ENCODE data around the gene SPATA33. TPM values are rescaled to one million over a fixed set of nuclear protein-coding genes. Genes with fewer than 3 reads are reported as not detected.
"Not testable (repeated sequence)": the region's sequence is repeated elsewhere in the genome, so short reads cannot be mapped to it uniquely, and the experiment has no call there.

Gene SPATA33
- total RNA-seq, 2 experiments from 2014 or later: 4.4 to 7.1 TPM

DNA sequence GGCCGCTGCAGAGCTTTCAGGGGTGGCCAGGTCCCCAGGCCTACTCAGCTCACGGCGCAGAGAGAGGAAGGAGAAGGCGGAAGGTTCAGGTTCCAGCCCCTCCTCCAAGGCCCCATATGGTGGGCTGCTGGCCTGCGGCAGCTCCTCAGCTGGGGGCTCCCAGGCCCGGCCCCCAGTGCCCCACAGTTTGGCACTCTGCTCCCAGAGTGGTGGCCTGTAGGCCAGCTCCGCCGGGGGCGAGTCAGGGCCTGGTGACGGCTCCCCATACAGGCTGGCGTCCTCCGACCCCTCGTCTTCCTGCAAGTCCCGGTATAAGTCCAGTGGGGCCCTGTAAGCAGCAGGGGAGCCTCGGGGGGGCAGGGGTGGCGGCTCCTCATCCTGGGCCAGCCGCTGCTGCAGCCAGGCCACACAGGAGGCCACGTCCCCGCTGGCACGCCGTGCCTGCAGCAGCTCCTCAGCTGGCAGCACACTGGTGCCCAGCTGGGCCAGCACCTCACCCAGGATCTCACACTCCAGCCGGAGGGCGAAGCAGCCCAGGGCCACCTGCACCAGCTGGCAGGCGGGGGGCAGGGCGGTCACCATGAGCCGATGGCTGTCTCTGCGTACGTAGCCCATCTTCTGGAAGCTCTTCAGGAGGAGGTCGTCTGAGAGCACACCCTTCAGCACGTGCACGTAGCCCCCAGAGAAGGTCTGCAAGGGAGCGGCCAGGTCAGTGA, 40.1 kb downstream of the SPATA33 start:
- CTCF ChIA-PET: no interaction called here
- H3K27me3 Mint-ChIP-seq: no peaks in the 10 kb centered on the region
- Histone ChIP-seq H3K27me3 (ENCODE audit: control insufficient read depth in 1 of 2, insufficient read depth in 2 of 2, low read length in 2 of 2) (no peaks in the 10 kb centered on the region), H3K9me3 (ENCODE audit: control insufficient read depth in 1 of 2, insufficient read depth in 1 of 2, low read length in 2 of 2) (no peaks in the 10 kb centered on the region), H3K27ac (ENCODE audit: low read depth in 1 of 2, low read length in 2 of 2) (no peak overlapping the region), H3K4me1 (ENCODE audit: insufficient read depth, low read length) (peaks cover 44% of the 10 kb centered on the region), H3K4me3 (ENCODE audit: low read length) (no peak overlapping the region), H3K36me3 (ENCODE audit: insufficient read depth, low read length) (peaks cover 20% of the 10 kb centered on the region)
- intact Hi-C loops (cut with DNase I, micrococcal nuclease): no loop called here
- H3K4me1 Mint-ChIP-seq (ENCODE audit: low read depth): peaks cover 19% of the 10 kb centered on the region
- DNase-seq: peak in 1 of 14 experiments; percentile 47
- ATAC-seq (ENCODE audit: poor library complexity): no peak
- H3K27ac Mint-ChIP-seq: no peak overlapping the region
- H3K36me3 Mint-ChIP-seq (ENCODE audit: low read depth): peaks cover 38% of the 10 kb centered on the region
- TF ChIP-seq, protein P1, sequence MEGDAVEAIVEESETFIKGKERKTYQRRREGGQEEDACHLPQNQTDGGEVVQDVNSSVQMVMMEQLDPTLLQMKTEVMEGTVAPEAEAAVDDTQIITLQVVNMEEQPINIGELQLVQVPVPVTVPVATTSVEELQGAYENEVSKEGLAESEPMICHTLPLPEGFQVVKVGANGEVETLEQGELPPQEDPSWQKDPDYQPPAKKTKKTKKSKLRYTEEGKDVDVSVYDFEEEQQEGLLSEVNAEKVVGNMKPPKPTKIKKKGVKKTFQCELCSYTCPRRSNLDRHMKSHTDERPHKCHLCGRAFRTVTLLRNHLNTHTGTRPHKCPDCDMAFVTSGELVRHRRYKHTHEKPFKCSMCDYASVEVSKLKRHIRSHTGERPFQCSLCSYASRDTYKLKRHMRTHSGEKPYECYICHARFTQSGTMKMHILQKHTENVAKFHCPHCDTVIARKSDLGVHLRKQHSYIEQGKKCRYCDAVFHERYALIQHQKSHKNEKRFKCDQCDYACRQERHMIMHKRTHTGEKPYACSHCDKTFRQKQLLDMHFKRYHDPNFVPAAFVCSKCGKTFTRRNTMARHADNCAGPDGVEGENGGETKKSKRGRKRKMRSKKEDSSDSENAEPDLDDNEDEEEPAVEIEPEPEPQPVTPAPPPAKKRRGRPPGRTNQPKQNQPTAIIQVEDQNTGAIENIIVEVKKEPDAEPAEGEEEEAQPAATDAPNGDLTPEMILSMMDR (IDR thresholded peaks at IDR 0.05): no peak
- peak overlapping the region; percentile 11 for H3K4me3 Mint-ChIP-seq
- H3K9me3 Mint-ChIP-seq: no peaks in the 10 kb centered on the region
- POLR2A ChIA-PET: interaction anchor here (0.5 to 4.4 kb wide), 4 partner anchors 11 to 181 kb away, joined by 3 to 35 read pairs (median 4); partner anchors contain the start of genes CDK10 and TCF25

- POLR2A ChIA-PET: interaction anchor here (0.9 to 4.4 kb wide), 5 partner anchors 12 to 211 kb away, joined by 3 to 35 read pairs (median 5); partner anchors contain the start of genes CDK10 and TCF25
- H3K4me1 Mint-ChIP-seq (ENCODE audit: low read depth): peaks cover 16% of the 10 kb centered on the region
- H3K9me3 ChIP-seq (ENCODE audit: control insufficient read depth in 1 of 2, insufficient read depth in 1 of 2, low read length in 2 of 2); H3K27me3 ChIP-seq (ENCODE audit: control insufficient read depth in 1 of 2, insufficient read depth in 2 of 2, low read length in 2 of 2); intact Hi-C loops (cut with DNase I, micrococcal nuclease); ATAC-seq (ENCODE audit: poor library complexity); H3K4me3 ChIP-seq (ENCODE audit: low read length); H3K27ac ChIP-seq (ENCODE audit: low read depth in 1 of 2, low read length in 2 of 2); H3K27me3 Mint-ChIP-seq; H3K9me3 Mint-ChIP-seq; DNase-seq: not testable (repeated sequence)
- CTCF ChIA-PET: interaction anchor here (1.4 to 3.5 kb wide), 5 partner anchors 12 to 212 kb away, joined by 3 to 37 read pairs (median 11); partner anchors contain the start of gene CDK10
- peaks cover 44% of the 10 kb centered on the region for H3K4me1 ChIP-seq (ENCODE audit: insufficient read depth, low read length)
- peak overlapping the region; percentile 55 for H3K27ac Mint-ChIP-seq
- H3K4me3 Mint-ChIP-seq: peak overlapping the region; percentile 13
- H3K36me3 ChIP-seq (ENCODE audit: insufficient read depth, low read length): peaks cover 13% of the 10 kb centered on the region
- H3K36me3 Mint-ChIP-seq (ENCODE audit: low read depth): peaks cover 30% of the 10 kb centered on the region
These were observed 41.1 kb downstream of the SPATA33 start for GRCh38 chr16:89698717-89699116.

GRCh38 chr16:89699629-89700099, 42.0 kb downstream of the SPATA33 start:
- peaks cover 25% of the 10 kb centered on the region for H3K36me3 Mint-ChIP-seq (ENCODE audit: low read depth)
- intact Hi-C loops (cut with DNase I, micrococcal nuclease): loop anchor here (1.0 to 5.0 kb wide), 5 partner anchors 13 to 318 kb away; partner anchors contain the start of genes CDK10 (in 1 of the 2) and DBNDD1 (in 1 of the 2)
- not testable (repeated sequence) for H3K4me3 ChIP-seq (ENCODE audit: low read length); H3K36me3 ChIP-seq (ENCODE audit: insufficient read depth, low read length); ATAC-seq (ENCODE audit: poor library complexity); H3K9me3 ChIP-seq (ENCODE audit: control insufficient read depth in 1 of 2, insufficient read depth in 1 of 2, low read length in 2 of 2); H3K9me3 Mint-ChIP-seq; H3K27me3 ChIP-seq (ENCODE audit: control insufficient read depth in 1 of 2, insufficient read depth in 2 of 2, low read length in 2 of 2); DNase-seq; H3K27me3 Mint-ChIP-seq
- peaks cover 16% of the 10 kb centered on the region for H3K4me1 Mint-ChIP-seq (ENCODE audit: low read depth)
- peak overlapping the region; percentile 45 to 77 for H3K27ac ChIP-seq (ENCODE audit: low read depth in 1 of 2, low read length in 2 of 2)
- ChIA-PET CTCF (interaction anchor here (0.7 to 5.9 kb wide), 29 partner anchors 10 to 217 kb away, joined by 3 to 73 read pairs (median 5); partner anchors contain the start of genes CDK10, FANCA, SPIRE2 and TCF25), POLR2A (interaction anchor here (0.6 to 4.4 kb wide), 14 partner anchors 13 to 1980 kb away, joined by 3 to 35 read pairs (median 10); partner anchors contain the start of genes CDK10, FANCA, TCF25 and VPS9D1)
- peaks cover 44% of the 10 kb centered on the region for H3K4me1 ChIP-seq (ENCODE audit: insufficient read depth, low read length)
- H3K4me3 Mint-ChIP-seq: peak overlapping the region; percentile 83
- peak overlapping the region; percentile 81 for H3K27ac Mint-ChIP-seq
